ENCODE measurements around the gene ITGAV.

Gene ITGAV

DNA sequence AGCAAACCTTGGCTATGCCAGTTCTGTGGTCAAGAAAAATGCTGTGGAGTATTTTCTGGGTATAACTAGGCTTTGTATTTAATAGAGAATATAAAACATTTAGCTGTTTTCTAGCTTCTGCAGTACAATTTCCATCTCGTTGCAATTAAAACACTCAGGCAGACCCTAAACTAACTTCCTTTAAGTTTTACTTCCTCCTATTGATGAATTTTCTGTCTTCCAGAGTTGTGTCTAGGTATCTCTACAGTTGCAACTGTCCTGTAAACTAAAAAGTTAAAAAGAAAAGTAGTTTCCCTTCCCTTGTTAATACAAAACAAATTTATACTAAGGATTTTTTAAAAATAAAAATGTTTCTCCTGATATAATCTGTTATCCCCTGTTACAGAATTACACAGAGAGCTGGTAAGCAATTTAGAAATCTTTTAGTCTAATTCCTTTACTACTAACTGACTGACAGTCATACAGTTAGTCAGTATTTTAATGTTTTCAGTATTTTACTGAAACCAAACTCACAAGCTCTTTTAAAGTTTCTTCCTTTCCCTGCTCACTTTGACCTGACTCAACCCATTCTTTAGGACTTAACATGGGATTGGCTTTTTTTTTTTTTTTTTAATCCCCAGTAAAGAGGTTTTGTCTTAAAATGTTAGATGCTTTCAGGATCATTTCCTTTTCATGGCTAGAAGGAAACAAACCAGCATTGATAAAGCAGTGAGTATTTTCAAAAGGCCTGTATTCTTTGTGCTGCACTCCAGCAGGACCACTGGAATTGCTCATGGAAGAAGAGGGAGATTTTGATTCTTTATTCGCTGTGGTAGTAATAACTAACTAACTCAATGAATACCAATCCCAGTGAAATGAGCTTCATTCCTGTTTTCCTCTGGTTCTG is 22.9 kb downstream of the ITGAV start:
- DNase-seq (ENCODE audit: low read depth in 3 of 3) = no peak

DNA sequence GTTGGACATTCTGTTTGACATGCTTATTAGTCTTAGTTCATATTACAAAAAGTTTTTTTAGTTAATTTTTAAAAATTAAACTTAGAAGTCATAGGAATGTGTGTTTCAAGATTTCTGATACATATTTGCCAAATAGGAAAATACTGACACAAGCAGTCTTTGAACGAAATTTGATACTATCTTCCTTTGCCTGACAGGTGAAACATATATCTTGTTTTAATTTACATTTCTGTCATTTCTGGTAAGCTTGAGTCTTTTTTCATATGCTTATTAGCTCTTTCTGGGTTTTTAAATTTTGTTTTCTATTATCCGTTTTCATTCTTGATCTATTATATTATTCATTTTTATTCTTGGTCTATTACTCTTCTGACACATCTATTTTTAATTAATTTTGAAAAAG is 24.5 kb downstream of the ITGAV start:
- no peak for DNase-seq (ENCODE audit: low read depth in 3 of 3)

DNA sequence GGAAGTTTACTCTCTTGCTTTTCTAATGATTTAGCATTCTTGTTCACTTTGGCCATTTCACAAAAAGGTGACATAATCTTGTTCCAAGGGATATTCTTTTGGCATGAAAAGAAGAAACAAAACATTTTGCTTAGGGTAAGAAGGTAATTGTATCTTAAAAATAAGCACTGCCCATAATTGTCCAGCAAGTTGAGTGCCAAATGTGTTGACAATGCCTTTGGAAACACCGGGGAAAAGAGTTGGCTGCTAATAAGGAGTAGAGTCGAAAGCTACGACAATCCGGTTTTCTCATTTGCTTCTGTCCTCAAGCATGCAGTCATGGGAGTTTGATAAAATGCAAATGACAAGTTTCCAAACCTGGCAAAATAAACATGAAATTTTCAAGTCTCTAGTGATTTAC is 27.3 kb downstream of the ITGAV start:
- no peak for DNase-seq (ENCODE audit: low read depth in 3 of 3)

GRCh38 chr2:186617771-186618170 is 27.9 kb downstream of the ITGAV start:
- DNase-seq (ENCODE audit: low read depth in 3 of 3) = no peak

- DNase-seq (ENCODE audit: low read depth in 3 of 3) = no peak
Measured at GRCh38 chr2:186618696-186619095, 28.8 kb downstream of the ITGAV start.

DNA sequence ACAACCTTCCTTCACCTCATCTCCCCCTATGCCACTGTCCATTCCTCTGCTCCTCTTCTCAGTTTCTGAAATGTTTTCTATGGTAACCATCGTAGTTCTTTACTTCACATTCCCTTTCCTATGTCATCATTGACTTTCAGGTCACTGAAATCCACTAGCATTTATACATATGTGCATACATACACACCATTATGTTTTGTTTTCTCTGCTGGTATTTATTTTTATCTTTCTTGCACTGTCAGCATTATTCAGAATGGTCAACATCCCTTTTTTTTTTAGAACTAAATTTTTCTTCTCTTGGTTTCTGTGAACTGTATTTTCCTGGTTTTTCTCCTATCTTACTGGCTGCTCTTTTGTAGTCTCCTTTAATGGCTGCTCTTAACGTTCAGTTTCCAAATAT is 33.2 kb downstream of the ITGAV start:
- no peak for DNase-seq (ENCODE audit: low read depth in 3 of 3)

- DNase-seq (ENCODE audit: low read depth in 3 of 3) = no peak
Measured at GRCh38 chr2:186624276-186624675, 34.4 kb downstream of the ITGAV start.

GRCh38 chr2:186629250-186629996 is 39.6 kb downstream of the ITGAV start:
- no peak for DNase-seq (ENCODE audit: low read depth in 3 of 3)

DNA sequence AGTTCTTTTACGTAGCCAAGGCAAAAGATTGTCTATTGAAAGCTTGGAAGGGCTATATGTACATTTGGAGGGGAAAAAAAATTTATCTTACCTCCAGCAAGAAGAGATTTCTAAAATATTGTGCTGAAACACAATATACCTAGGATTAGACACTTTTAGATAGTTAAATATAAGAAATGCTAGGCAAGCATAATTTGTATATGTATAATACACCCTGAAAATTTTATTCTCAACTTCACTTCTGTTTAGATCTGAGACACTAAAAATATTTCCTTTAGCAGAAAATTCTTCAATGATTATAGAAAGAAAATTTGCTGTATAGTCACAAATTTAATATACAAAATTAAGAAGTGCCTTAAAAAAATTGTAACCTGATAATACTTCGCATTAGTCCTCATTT is 42.6 kb downstream of the ITGAV start:
- no peak for DNase-seq (ENCODE audit: low read depth in 3 of 3)

- no peak for DNase-seq (ENCODE audit: low read depth in 3 of 3)
Measured at GRCh38 chr2:186634701-186635100, 44.8 kb downstream of the ITGAV start.

DNA sequence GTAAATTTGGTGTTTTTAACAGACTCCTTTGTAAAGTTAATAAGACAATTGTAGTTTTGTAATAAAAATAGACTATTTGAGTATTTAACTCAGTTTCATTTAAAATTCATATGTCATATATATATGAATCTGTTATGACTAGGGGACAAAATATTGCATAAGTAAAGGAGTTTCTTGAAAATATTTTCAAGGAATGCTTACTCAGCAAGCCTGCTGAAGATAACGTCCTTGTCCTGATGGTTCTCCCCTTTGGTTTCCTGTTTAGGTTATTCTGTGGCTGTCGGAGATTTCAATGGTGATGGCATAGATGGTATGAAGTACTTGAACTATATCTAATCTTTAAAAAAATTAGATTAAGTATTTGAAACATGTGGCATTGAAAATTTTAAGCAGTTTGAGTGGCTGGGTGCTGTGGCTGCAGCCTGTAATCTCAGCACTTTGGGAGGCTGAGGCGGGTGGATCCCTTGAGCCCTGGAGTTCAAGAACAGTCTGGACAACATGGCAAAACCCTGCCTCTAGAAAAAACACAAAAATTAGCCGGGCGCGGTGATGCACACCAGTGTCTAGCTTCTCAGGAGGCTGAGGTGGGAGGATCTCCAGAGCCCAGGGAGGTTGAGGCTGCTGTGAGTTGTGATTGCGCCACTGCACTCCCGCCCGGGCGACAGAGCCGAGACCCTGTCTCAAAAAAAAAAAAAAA is 47.1 kb downstream of the ITGAV start:
- no peak for DNase-seq (ENCODE audit: low read depth in 3 of 3)

DNA sequence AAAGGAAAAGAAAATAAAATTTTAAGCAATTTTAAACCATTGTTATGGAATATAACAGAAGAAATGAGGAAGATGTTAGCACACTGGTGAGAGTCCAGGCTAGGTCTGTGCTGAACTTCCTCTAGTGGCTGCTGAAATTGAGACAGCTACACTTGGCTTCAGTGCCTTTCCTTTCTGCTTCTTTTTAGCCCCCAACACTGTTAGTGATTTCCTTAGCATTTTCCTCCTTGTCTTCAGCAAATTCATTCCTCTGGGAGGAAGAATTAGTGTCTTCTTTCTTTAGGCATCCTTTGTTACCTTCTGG is 47.6 kb downstream of the ITGAV start:
- DNase-seq (ENCODE audit: low read depth in 3 of 3) = no peak

- no peak for DNase-seq (ENCODE audit: low read depth in 3 of 3)
Measured at GRCh38 chr2:186639939-186640338, 50.1 kb downstream of the ITGAV start.

GRCh38 chr2:186641132-186641806 is 51.4 kb downstream of the ITGAV start:
- DNase-seq (ENCODE audit: low read depth in 3 of 3) = no peak

DNA sequence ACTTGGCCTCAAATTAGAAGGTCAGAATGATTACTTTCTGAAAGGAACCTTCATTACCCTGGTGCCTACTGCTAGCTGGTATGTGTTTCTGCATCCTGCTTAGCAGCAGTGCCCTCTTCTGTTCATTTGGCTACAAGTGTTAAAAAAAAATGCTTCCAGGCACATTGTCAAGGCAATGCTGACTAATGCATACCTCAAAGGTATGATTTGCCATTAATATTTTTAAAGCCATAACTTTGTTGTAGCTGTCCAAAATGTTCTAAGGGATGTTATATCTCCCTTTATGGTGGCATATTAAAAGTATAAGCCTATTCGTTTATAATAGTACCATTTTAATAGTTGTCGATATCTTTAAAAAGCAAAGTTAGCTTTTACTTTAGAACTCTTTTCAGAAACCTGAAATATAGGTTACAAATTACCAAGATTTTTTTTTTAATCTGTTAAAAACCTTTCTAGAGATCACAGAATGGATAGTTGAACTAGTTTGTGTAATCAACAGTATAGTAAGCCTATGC is 52.0 kb downstream of the ITGAV start:
- DNase-seq (ENCODE audit: low read depth in 3 of 3) = no peak

GRCh38 chr2:186644791-186645190 is 54.9 kb downstream of the ITGAV start:
- no peak for DNase-seq (ENCODE audit: low read depth in 3 of 3)

DNA sequence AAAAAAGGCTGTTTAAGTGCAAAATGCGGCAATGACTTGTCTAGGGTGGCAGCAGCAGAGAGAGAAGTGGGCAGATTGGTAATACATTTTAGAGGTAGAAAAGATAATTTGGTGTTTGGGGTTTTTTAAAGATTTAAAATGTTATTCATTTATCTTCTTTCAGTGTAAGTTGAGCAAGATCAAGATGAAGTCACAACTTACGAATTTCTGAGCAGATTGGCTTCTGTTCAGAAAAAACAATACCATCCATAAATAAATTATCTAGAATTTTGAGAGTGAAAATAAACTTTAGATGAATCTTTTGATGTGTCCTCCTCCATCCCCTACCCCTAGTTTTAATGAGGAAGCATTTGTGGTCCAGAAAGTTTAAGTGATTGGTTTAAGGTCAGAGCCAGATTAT is 56.1 kb downstream of the ITGAV start:
- no peak for DNase-seq (ENCODE audit: low read depth in 3 of 3)

GRCh38 chr2:186648130-186648529 is 58.3 kb downstream of the ITGAV start:
- DNase-seq (ENCODE audit: low read depth in 3 of 3) = no peak

GRCh38 chr2:186653511-186653910 is 63.7 kb downstream of the ITGAV start:
- no peak for DNase-seq (ENCODE audit: low read depth in 3 of 3)

- DNase-seq (ENCODE audit: low read depth in 3 of 3) = no peak
Measured at GRCh38 chr2:186659383-186659782, 69.5 kb downstream of the ITGAV start.

DNA sequence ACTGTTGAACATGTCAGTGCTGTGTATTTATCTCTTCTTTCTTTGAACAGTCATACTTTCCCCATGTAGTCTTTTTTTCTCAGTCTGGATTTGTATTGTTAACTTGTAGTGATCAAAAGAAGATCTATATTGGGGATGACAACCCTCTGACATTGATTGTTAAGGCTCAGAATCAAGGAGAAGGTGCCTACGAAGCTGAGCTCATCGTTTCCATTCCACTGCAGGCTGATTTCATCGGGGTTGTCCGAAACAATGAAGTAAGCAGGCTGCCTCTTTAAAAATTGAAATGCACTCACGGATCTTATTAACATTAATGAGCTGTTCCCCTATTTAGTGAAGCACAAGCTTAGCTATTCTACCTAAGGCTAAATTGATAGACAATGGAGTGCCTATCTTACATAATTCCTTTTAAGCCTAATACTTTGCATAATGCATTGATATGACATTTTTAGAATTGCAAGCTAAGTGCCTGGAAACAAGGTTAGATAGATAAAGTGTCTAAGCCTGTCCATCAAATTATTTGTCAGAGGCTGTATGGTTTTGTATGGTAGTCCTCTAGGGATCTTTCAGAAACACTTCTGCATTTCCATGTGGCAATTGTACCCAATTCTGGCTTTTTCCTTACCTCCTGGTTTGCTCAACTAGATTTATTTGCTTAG is 74.7 kb downstream of the ITGAV start:
- DNase-seq (ENCODE audit: low read depth in 3 of 3) = no peak
